ENCODE measurements around the gene ZNF43.

- no peak for TF ChIP-seq EZH2 (IDR thresholded peaks at IDR 0.05)
- no peak for TF ChIP-seq POLR2AphosphoS5 (IDR thresholded peaks at IDR 0.05; ENCODE audit: borderline replicate concordance, low read depth, low read length)
- no peak for TF ChIP-seq FOXP2 (optimal IDR thresholded peaks at IDR 0.05; ENCODE audit: control extremely low read depth, extremely low read length, insufficient read depth)
Measured at GRCh38 chr19:21758296-21758695, 77.7 kb downstream of the ZNF43 start.
